KMS-11 (cell line): ENCODE results near the gene APCDD1L.

Source experiments
- H2AFZ ChIP-seq: fragments of 200-600 bp; sonication (generic); 2 replicates; pipeline ENCODE4 v1.6.1; 2016; ENCODE audit warnings: antibody characterized with exemption, mixed run types, low read depth
- H3K27ac ChIP-seq: fragments of 200-600 bp; sonication (generic); 2 replicates; pipeline ENCODE4 v1.6.1; 2016; ENCODE audit warnings: mild to moderate bottlenecking, mixed run types
- H3K27me3 ChIP-seq: fragments of 200-600 bp; sonication (generic); 2 replicates; pipeline ENCODE4 v1.6.1; 2017; ENCODE audit warnings: mild to moderate bottlenecking, low read depth, mixed run types, moderate library complexity; ENCODE audit not compliant: insufficient read depth
- H3K36me3 ChIP-seq: fragments of 200-600 bp; sonication (generic); 2 replicates; pipeline ENCODE4 v1.6.1; 2017; ENCODE audit warnings: mild to moderate bottlenecking, mixed run types; ENCODE audit not compliant: insufficient read depth
- H3K4me1 ChIP-seq: fragments of 200-600 bp; sonication (generic); 2 replicates; pipeline ENCODE4 v1.6.1; 2016; ENCODE audit warnings: mild to moderate bottlenecking, low read depth, mixed run types; ENCODE audit not compliant: poor library complexity, severe bottlenecking
- H3K4me2 ChIP-seq: fragments of 200-600 bp; sonication (generic); 2 replicates; pipeline ENCODE4 v1.7.0; 2016; ENCODE audit warnings: mild to moderate bottlenecking, mixed run types
- H3K4me3 ChIP-seq: fragments of 200-600 bp; sonication (generic); IDR thresholded peaks from 2 replicates; pipeline ENCODE4 v1.6.1; 2017; ENCODE audit warnings: low read depth, low read length, mixed read lengths; ENCODE audit not compliant: insufficient read depth
- H3K79me2 ChIP-seq: fragments of 200-600 bp; sonication (generic); 2 replicates; pipeline ENCODE4 v1.6.1; 2016; ENCODE audit warnings: low read depth, mixed run types; ENCODE audit not compliant: insufficient read depth
- H3K9ac ChIP-seq: fragments of 200-600 bp; sonication (generic); 2 replicates; pipeline ENCODE4 v1.6.1; 2016; ENCODE audit warnings: mild to moderate bottlenecking, mixed run types
- H4K20me1 ChIP-seq: fragments of 200-600 bp; sonication (generic); 2 replicates; pipeline ENCODE4 v1.6.1; 2016; ENCODE audit warnings: mild to moderate bottlenecking, mixed run types; ENCODE audit not compliant: insufficient read depth
- CTCF ChIP-seq: fragments of 200-600 bp; sonication (generic); conservative IDR thresholded peaks from 2 replicates; pipeline ENCODE4 v1.6.1; 2017; ENCODE audit warnings: low read depth, mild to moderate bottlenecking, antibody characterized with exemption, low read length, moderate library complexity, mixed read lengths

The APCDD1L gene

GRCh38 chr20:58492074-58492718 is 23.0 kb downstream of the APCDD1L start:
- no peaks in the 10 kb centered on the region for H3K79me2 ChIP-seq

GRCh38 chr20:58486207-58486606 is 29.0 kb downstream of the APCDD1L start:
- Histone ChIP-seq H3K79me2 (no peaks in the 10 kb centered on the region), H3K4me1 (no peaks in the 10 kb centered on the region), H3K27me3 (no peaks in the 10 kb centered on the region), H2AFZ (no peak overlapping the region), H3K9ac (no peak overlapping the region), H3K4me3 (no peak overlapping the region), H3K27ac (no peak overlapping the region), H3K36me3 (no peaks in the 10 kb centered on the region), H4K20me1 (no peaks in the 10 kb centered on the region), H3K4me2 (no peak overlapping the region)
- TF ChIP-seq CTCF = no peak

More at GRCh38 chr20:58492074-58492718, 23.0 kb downstream of the APCDD1L start:
- Histone ChIP-seq H3K4me1 (no peaks in the 10 kb centered on the region), H4K20me1 (no peaks in the 10 kb centered on the region), H3K4me2 (no peak overlapping the region), H3K4me3 (no peak overlapping the region), H3K9ac (no peak overlapping the region), H2AFZ (no peak overlapping the region), H3K27me3 (no peaks in the 10 kb centered on the region), H3K36me3 (no peaks in the 10 kb centered on the region), H3K27ac (no peak overlapping the region)
- no peak for TF ChIP-seq CTCF

GRCh38 chr20:58485393-58485792 is 29.8 kb downstream of the APCDD1L start:
- Histone ChIP-seq H3K79me2 (no peaks in the 10 kb centered on the region), H3K27me3 (no peaks in the 10 kb centered on the region), H2AFZ (no peak overlapping the region), H3K4me2 (no peak overlapping the region), H3K4me1 (no peaks in the 10 kb centered on the region), H3K27ac (no peak overlapping the region), H3K9ac (no peak overlapping the region), H3K36me3 (no peaks in the 10 kb centered on the region), H4K20me1 (no peaks in the 10 kb centered on the region), H3K4me3 (no peak overlapping the region)
- no peak for TF ChIP-seq CTCF

- Histone ChIP-seq H3K27ac (no peak overlapping the region), H3K4me3 (no peak overlapping the region), H4K20me1 (no peaks in the 10 kb centered on the region), H3K36me3 (no peaks in the 10 kb centered on the region), H3K4me2 (no peak overlapping the region), H3K79me2 (no peaks in the 10 kb centered on the region), H2AFZ (no peak overlapping the region), H3K27me3 (no peaks in the 10 kb centered on the region), H3K9ac (no peak overlapping the region), H3K4me1 (no peaks in the 10 kb centered on the region)
- no peak for TF ChIP-seq CTCF
These were observed 31.7 kb downstream of the APCDD1L start for GRCh38 chr20:58483470-58483869.
